Astrocyte (in vitro differentiated cells and primary cell): Measurements from ENCODE around the gene ACTN4. TPM values are rescaled to one million over a fixed set of nuclear protein-coding genes. Genes with fewer than 3 reads are reported as not detected.

Source experiments
- DNase-seq: peaks from one replicate; pipeline ENCODE4 v3.0.0-alpha.2; 2010; ENCODE audit warnings: low read depth
- FAIRE-seq: peaks from 2 replicates; lab custom pipeline; 2011; peaks lifted over from hg19 to GRCh38; lab: Jason Lieb, UNC
- H2AFZ ChIP-seq: 2 replicates; pipeline ENCODE4 v1.6.0; 2012; ENCODE audit warnings: low read depth, low read length, inconsistent platforms
- H3K27ac ChIP-seq: 2 replicates; pipeline ENCODE4 v1.5.1; 2011; ENCODE audit warnings: low read depth, low read length, inconsistent platforms
- H3K27me3 ChIP-seq: 2 replicates; pipeline ENCODE4 v1.6.0; 2011; ENCODE audit warnings: low read length, inconsistent platforms; ENCODE audit not compliant: insufficient read depth
- H3K36me3 ChIP-seq: 2 replicates; pipeline ENCODE4 v1.5.1; 2011; ENCODE audit warnings: low read length, inconsistent platforms; ENCODE audit not compliant: insufficient read depth
- H3K4me1 ChIP-seq: 2 replicates; pipeline ENCODE4 v1.5.1; 2011; ENCODE audit warnings: low read length, inconsistent platforms; ENCODE audit not compliant: insufficient read depth
- H3K4me2 ChIP-seq: 2 replicates; pipeline ENCODE4 v1.6.0; 2012; ENCODE audit warnings: low read length, inconsistent platforms
- H3K4me3 ChIP-seq: 2 replicates; pipeline ENCODE4 v1.5.1; 2011; ENCODE audit warnings: low read depth, mild to moderate bottlenecking, low read length, inconsistent platforms; ENCODE audit not compliant: insufficient read depth
- H3K79me2 ChIP-seq: 2 replicates; pipeline ENCODE4 v1.6.0; 2012; ENCODE audit warnings: mild to moderate bottlenecking, low read length, inconsistent platforms; ENCODE audit not compliant: insufficient read depth
- H3K9ac ChIP-seq: 2 replicates; pipeline ENCODE4 v1.6.0; 2012; ENCODE audit warnings: mild to moderate bottlenecking, low read length, inconsistent platforms
- H3K9me3 ChIP-seq: 2 replicates; pipeline ENCODE4 v1.5.1; 2012; ENCODE audit warnings: low read depth, mild to moderate bottlenecking, low read length, inconsistent platforms; ENCODE audit not compliant: insufficient read depth
- H4K20me1 ChIP-seq: 2 replicates; pipeline ENCODE4 v1.6.0; 2012; ENCODE audit warnings: low read length, inconsistent platforms; ENCODE audit not compliant: insufficient read depth
- H3K27ac Mint-ChIP-seq: one replicate; pipeline ENCODE4 v1.8.0; 2021; ENCODE audit warnings: mild to moderate bottlenecking, mixed read lengths; ENCODE audit not compliant: unreplicated experiment
- H3K27me3 Mint-ChIP-seq: one replicate; pipeline ENCODE4 v1.8.0; 2021; ENCODE audit warnings: low read depth, mixed read lengths; ENCODE audit not compliant: unreplicated experiment
- H3K36me3 Mint-ChIP-seq: one replicate; pipeline ENCODE4 v1.8.0; 2021; ENCODE audit warnings: low read depth, mixed read lengths; ENCODE audit not compliant: unreplicated experiment
- H3K4me1 Mint-ChIP-seq: one replicate; pipeline ENCODE4 v1.8.0; 2021; ENCODE audit warnings: low read depth, mixed read lengths; ENCODE audit not compliant: unreplicated experiment
- H3K4me3 Mint-ChIP-seq: one replicate; pipeline ENCODE4 v1.8.0; 2021; ENCODE audit warnings: mild to moderate bottlenecking, moderate library complexity, mixed read lengths; ENCODE audit not compliant: unreplicated experiment
- H3K9me3 Mint-ChIP-seq: one replicate; pipeline ENCODE4 v1.8.0; 2021; ENCODE audit warnings: mild to moderate bottlenecking, mixed read lengths; ENCODE audit not compliant: unreplicated experiment
- EZH2 ChIP-seq: IDR thresholded peaks from 2 replicates; pipeline ENCODE4 v1.6.1; 2012; ENCODE audit warnings: mild to moderate bottlenecking, low read length, inconsistent platforms; ENCODE audit not compliant: insufficient read depth
- total RNA-seq: library from RNA; stranded (reverse); gene quantifications from 2 replicates; pipeline ENCODE4 v1.2.1, GENCODE V29; 2021
- TF ChIP-seq, protein P1 (sequence below): IDR thresholded peaks from 2 replicates; pipeline ENCODE4 v1.5.1; 2011; ENCODE audit warnings: low read depth, mild to moderate bottlenecking, inconsistent platforms, low read length, moderate library complexity; ENCODE audit not compliant: insufficient read depth

ACTN4 gene
- total RNA-seq, 1 donor from 2014 or later, result 879 TPM

DNA sequence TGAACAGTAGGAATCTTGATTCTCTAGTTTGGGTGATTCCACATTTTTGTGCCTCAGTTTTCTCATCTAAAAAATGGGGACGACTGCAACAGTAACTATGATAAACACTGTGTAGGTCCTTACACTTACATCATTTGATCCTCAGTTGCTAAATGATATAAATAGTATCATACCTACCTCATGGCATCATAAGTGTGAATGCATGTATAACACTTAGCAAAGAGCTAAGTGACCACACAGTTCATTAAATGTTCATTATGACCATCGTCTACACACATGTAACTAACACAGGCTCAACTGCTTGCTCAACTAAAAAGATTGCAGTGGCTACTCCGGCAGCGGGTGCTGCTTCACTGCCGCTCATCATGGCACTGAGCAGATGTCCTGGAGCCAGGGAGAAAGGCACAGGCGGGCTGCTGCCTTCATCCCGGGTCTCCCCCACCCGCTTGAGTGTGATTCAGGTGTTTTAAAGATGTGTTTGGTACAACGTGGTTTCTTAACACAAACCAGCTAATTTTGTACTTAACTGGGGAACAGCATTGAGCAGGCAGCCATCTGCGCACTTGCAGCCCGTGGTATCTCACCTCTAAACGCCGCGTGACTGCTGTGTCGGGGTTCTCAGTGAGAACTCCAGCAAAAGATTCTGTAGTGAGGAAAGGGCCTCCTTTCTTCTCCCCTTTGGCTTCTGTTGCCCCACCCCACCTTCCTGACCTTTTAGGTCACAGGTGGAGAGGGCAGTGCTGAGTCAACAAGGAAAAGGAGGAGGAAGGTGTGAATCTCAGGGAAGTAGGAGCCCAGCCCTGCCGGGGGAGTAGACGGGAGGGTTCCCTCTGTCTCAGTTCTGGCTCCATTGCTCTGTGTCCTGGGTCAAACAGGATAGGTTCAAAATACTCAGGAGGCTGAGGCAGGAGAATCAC lies 11.7 kb upstream of the ACTN4 start:
- H3K27me3 ChIP-seq, result no peaks in the 10 kb centered on the region
- H3K27ac Mint-ChIP-seq, result no peak overlapping the region

DNA sequence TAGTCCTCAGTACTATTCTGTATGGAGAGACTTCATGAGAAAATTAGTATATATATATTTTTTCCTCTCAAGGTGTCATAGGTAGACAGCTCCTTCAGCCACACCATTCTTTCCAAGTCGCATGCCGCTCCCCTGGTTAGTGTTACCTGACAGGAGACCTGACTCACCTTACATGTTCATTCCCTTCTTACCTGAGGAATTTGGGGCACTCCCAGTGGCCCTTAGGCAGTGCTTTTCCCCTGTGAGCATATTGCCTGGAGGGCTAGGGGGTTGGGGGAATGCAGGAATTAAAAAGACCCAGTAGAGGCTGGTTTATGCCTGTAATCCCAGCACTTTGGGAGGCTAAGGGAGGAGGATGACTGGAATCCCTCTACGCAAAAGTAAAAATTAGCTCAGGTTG lies 9.0 kb upstream of the ACTN4 start:
- DNase-seq (no peak), FAIRE-seq (no peak)
- H3K79me2 ChIP-seq, result no peaks in the 10 kb centered on the region
- H3K9ac ChIP-seq, result no peak overlapping the region
- H3K27me3 Mint-ChIP-seq, result no peaks in the 10 kb centered on the region
- H3K9me3 ChIP-seq, result no peaks in the 10 kb centered on the region
- peaks cover 2% of the 10 kb centered on the region for H3K4me1 Mint-ChIP-seq
- H3K36me3 Mint-ChIP-seq, result peaks cover 9% of the 10 kb centered on the region
- H3K4me3 Mint-ChIP-seq, result no peak overlapping the region
- no peak overlapping the region for H3K4me3 ChIP-seq
- H3K4me2 ChIP-seq, result no peak overlapping the region
- peak overlapping the region; percentile 12 for H3K27ac Mint-ChIP-seq
- H3K27me3 ChIP-seq, result no peaks in the 10 kb centered on the region
- H3K4me1 ChIP-seq, result no peaks in the 10 kb centered on the region
- H2AFZ ChIP-seq, result no peak overlapping the region
- H4K20me1 ChIP-seq, result peaks cover 9% of the 10 kb centered on the region
- no peaks in the 10 kb centered on the region for H3K36me3 ChIP-seq
- TF ChIP-seq EZH2, result no peak
- TF ChIP-seq, protein P1, sequence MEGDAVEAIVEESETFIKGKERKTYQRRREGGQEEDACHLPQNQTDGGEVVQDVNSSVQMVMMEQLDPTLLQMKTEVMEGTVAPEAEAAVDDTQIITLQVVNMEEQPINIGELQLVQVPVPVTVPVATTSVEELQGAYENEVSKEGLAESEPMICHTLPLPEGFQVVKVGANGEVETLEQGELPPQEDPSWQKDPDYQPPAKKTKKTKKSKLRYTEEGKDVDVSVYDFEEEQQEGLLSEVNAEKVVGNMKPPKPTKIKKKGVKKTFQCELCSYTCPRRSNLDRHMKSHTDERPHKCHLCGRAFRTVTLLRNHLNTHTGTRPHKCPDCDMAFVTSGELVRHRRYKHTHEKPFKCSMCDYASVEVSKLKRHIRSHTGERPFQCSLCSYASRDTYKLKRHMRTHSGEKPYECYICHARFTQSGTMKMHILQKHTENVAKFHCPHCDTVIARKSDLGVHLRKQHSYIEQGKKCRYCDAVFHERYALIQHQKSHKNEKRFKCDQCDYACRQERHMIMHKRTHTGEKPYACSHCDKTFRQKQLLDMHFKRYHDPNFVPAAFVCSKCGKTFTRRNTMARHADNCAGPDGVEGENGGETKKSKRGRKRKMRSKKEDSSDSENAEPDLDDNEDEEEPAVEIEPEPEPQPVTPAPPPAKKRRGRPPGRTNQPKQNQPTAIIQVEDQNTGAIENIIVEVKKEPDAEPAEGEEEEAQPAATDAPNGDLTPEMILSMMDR, result no peak
- no peak overlapping the region for H3K27ac ChIP-seq
- no peaks in the 10 kb centered on the region for H3K9me3 Mint-ChIP-seq

More for the DNA sequence above, 11.7 kb upstream of the ACTN4 start:
- FAIRE-seq (no peak), DNase-seq (no peak)
- H3K4me3 Mint-ChIP-seq, result no peak overlapping the region
- no peaks in the 10 kb centered on the region for H3K9me3 Mint-ChIP-seq
- no peak for TF ChIP-seq EZH2
- TF ChIP-seq, protein P1, result no peak
- H3K4me1 Mint-ChIP-seq, result peaks cover 3% of the 10 kb centered on the region
- Histone ChIP-seq H3K4me1 (no peaks in the 10 kb centered on the region), H3K9me3 (no peaks in the 10 kb centered on the region), H3K4me2 (no peak overlapping the region), H3K27ac (no peak overlapping the region), H3K4me3 (no peak overlapping the region), H3K36me3 (peaks cover 4% of the 10 kb centered on the region), H4K20me1 (peaks cover 9% of the 10 kb centered on the region), H3K79me2 (no peaks in the 10 kb centered on the region), H3K9ac (no peak overlapping the region), H2AFZ (no peak overlapping the region)
- H3K36me3 Mint-ChIP-seq, result peaks cover 22% of the 10 kb centered on the region
- H3K27me3 Mint-ChIP-seq, result no peaks in the 10 kb centered on the region

DNA sequence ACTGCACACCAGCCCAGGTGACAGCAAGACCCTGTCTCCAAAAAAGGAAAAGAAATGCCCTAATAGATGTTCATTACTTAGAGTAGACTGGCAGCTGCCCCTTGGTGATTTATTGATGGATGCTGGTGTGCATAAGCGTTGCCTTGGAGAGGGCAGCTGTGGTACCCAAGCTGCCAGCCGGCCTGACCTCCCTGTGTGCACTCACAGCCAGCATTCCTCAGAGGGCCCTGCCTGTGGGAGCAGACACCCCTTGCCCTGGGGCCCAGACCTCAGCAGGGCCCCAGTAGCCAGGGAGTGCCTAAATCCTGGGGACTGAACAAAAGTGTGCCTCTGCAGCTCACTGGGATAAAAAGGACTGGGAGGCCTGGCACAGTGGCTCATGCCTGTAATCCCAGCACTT lies 7.8 kb upstream of the ACTN4 start:
- Histone ChIP-seq H3K9me3 (no peaks in the 10 kb centered on the region), H3K79me2 (no peaks in the 10 kb centered on the region), H3K4me1 (no peaks in the 10 kb centered on the region), H3K4me3 (no peak overlapping the region), H3K9ac (no peak overlapping the region), H3K27me3 (no peaks in the 10 kb centered on the region), H4K20me1 (peaks cover 9% of the 10 kb centered on the region), H3K4me2 (no peak overlapping the region), H3K27ac (no peak overlapping the region), H2AFZ (no peak overlapping the region), H3K36me3 (no peaks in the 10 kb centered on the region)
- Mint-ChIP-seq H3K27ac (no peak overlapping the region), H3K36me3 (peaks cover 7% of the 10 kb centered on the region), H3K4me1 (peaks cover 2% of the 10 kb centered on the region), H3K27me3 (no peaks in the 10 kb centered on the region), H3K4me3 (no peak overlapping the region), H3K9me3 (no peaks in the 10 kb centered on the region)
- DNase-seq (no peak), FAIRE-seq (no peak)
- TF ChIP-seq, protein P1, result no peak
- TF ChIP-seq EZH2, result no peak
